CD4-positive, alpha-beta T cell treated with Interleukin-17A for 4 hours (primary cell): ENCODE data around the gene SNX9.
A peak's percentile ranks its signal among the peaks of the same experiment; 100 is the strongest.
"Not testable (repeated sequence)": the region's sequence is repeated elsewhere in the genome, so short reads cannot be mapped to it uniquely, and the experiment has no call there.

Experiments
- DNase-seq: peaks from one replicate; pipeline ENCODE4 v3.0.0-alpha.2; 2020; ENCODE audit warnings: mixed read lengths

Gene SNX9

DNA sequence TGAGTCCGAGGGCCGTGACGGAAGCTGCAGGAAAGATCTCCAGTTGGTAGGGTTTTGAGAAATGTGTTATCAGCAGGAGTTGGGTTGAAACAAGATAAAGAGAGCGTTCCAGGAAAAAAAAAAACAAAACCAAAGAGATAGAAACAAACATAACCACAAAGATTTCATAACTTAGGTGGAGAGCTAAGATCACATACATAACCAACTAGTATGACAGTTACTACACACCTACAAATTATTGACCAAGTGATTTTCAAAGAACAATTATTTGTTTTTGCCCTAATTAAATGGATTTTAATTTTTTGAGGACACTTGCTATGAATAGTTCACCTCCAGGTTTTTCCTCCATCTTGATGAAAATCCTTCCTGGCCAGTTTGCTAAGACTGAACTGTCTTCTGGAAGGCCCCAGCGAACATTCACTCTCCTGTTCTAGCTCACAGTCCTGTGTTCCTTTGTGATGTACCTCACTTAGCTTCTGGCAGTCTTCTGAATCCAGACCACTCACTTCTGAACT, 69.4 kb downstream of the SNX9 start:
- no peak for DNase-seq

DNA sequence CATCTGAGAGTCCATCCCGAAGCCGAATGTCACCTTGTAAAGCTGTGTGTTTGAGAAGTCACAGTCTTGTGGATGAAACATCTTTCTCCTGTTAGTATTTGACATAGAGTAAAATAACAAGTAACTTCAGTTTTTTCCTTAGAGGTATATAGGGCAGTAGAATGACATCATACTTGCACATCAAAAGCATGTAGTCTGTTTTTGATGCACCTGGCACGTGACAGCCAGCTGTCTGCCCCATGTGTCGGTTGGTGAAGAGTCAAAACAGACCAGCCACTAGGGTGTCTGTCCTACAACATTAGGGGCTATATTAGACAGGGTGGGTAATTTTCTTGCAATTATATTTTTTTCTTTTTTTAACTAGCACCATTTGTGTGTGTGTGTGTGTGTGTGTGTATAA, 70.2 kb downstream of the SNX9 start:
- DNase-seq: peak; percentile 60

DNA sequence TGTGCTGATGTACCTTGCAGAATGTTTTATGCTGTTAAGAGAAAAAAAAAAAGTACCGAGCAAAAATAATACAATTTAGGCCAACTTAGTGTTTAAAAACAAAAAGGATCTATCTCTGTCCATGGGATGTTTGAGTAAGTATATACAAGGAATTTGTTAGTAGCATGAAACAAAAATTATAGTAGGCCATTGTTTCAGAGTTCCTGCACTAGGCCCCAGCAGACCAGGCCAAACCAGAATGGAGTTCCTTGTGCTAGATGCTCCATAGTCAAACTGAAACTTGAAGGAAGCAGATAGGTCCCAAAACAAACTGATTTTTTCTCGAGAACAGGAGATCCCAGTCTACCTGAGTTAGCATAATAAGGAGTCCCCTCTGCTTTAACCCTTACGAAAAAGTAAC, 72.5 kb downstream of the SNX9 start:
- no peak for DNase-seq

DNA sequence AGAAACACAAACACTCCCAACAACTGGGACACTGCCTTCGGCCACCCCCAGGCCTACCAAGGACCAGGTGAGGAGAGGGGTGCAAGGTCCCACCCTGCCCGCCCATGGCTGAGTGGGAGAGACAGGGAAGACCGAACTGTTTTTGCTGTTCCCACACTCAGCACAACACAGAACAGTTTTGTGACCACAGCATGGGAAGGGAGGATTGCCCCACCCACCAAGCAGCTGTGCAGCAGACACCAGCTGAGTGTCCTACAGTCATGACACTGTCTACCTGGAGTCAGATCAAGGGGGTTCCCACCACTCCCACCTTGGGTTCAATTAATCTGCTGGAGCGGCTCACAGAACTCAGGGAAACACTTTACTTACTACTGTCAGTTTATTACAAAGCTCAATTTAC, 73.9 kb downstream of the SNX9 start:
- DNase-seq: no peak

DNA sequence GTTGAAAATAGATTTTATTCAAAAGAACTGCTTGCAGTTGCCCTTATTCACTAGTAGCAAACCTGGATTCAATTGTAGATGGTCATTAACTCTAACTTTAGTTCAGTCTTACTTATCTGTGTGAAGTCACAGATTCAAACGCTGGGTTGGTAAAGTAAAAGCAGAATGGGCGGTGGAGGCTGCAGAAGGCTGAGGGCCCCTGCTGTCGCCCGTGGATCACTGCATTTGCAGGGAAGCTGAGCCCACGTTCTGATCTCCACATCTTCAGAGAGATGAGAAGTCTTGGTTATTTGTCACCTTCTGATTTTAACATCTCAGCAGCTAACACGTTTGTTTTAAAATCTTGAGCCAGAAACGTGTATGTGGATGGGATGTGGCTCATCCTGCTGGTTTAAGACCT, 75.1 kb downstream of the SNX9 start:
- DNase-seq: peak; percentile 45

DNA sequence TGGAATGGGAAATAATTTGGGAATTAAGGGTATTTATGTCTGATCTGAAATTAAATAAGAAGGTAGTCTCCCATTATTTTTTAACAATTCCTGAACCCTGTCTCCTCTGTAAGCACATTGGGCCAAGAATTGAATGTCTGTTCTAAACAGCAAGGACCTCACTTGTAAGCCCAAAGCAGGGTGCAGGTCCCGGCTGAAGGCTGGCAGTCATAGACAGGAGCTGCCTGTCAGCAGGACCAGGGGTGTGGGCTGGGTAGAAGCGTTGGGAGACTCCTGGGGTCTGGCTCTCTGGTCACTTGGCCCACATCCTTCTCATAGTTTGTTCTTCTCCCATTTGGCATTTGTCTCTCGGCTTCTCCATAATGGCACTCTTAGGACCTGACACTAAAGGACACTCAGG, 75.6 kb downstream of the SNX9 start:
- DNase-seq: no peak

DNA sequence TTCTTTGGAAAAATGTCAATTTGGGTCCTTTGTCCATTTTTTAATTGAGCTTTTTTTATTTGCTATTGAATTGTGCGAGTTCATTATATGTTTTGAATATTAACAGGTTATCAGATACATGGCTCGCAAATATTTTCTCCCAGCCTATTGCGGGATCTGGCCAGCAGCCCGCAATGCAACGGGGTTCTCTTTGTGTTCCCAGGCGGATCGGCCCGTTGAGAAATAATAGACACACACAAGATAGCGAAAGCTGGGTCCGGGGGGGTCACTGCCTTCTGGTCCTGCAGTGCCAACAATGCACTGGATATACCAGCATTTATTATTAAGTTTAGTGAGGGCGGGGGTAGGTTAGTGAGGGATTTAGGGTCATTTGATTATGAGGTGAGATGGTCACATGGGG, 77.2 kb downstream of the SNX9 start:
- not testable (repeated sequence) for DNase-seq

DNA sequence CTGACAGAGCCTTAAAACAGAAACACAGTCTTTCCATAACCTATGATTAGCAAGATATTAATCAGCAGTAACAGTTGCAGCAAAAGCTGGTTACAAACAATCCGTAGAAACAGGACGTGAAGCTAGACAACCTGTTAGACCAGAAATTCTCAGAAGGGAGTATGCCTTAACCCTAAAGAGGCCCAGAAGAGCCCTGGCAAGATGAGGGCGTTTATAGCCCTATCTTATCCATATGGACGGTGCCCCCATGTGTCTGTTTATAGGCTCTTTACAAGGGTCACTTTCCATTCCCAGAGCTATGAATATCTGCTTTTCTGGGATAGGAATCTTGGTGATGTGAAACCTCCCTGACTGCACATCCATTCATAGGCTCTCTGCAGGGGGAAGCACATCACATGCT, 77.7 kb downstream of the SNX9 start:
- DNase-seq: not testable (repeated sequence)

DNA sequence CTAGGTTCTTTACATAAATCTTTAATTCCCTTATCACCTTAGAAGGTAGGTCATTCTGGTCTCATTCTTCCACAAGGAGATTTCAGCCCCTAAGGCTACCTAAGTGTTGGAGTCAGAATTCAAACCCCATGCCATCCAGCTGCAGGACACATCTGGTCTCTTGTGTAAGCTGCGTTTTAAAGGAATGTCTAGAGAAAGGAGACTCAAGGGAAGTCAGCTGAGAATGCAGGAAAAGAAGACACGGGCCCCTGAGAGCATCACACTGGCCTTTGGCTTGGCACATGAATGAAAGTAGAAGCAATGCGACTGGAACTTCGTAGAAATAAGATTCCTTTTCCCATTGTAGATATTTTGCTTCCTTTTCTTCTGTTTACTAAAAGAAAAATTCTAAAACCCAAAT, 82.0 kb downstream of the SNX9 start:
- no peak for DNase-seq

DNA sequence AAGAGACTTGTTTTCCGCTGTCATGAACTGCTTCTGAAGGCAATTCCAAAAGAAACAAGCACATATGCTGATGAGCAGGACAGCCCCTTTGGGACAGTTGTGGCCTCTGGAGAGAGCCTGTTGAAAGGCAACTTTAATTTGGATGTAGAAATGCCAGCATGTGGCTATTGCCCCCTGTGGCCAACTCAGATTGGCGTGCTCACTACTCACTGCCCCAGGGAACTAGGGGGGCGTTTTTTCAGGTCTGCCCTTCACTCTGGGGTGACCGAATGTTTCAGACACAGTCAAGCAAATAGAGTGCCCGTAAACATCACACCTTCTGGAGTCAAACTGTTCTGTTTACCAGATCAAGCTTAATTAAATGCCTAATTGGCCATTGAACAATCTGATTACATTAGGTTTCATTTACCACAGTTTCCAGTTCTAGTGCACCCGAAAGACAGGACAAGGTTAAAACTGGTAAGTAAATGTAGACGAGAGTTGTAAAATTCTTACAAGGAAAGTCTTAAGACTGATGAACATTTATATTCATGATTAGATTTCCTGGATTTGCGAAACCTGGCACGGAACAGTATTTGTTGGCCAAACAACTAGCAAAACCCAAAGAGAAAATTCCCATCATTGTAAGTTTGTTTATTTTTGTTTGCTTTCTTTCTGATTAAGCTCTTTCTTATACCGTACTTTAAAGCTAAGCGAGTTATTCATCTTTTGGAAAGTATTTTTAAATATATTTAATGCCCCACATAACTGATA, 82.7 kb downstream of the SNX9 start:
- no peak for DNase-seq

DNA sequence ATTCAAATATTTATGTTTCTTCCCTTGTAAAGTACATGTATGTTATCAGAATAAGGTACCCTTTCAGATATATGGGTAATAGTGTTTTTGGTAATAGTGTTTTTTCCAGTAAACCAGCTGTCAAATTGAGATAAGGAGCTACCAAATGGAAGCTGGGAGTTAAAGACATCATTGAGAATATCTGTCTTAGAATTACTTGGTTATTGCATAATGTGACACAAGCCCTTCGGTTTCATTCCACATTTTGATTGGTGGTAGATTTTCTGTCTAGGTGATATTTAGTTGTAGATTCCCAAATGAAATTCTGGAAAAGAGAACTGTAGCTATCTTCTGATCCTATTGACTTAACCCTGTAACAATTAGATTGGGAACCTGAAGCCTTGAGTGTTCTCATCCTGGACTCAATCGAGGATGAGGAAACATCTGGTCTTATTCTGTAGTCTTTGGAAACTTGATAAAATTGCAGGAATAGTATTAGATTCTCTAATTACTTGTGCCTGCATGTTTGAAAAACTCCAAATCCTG, 83.6 kb downstream of the SNX9 start:
- no peak for DNase-seq

DNA sequence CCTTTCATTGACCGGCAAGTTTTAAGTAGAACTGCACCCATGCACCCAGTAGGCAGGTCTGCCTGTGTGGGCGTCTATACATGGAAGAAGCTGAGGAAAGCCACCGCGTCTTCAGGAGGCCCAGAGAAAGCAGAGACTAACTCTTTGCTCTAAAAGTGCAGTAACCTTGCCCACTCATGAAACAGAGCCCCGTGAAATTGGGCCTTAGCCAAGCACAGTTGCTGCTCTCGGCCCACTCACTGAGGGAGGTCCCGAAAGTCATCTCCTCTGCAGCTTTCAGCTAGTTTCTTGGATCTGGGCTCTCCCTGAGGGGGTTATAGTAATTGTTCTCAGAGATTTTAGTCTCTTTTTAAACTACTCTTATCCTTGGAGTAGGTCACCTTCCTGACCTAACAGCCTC, 84.6 kb downstream of the SNX9 start:
- DNase-seq: no peak

DNA sequence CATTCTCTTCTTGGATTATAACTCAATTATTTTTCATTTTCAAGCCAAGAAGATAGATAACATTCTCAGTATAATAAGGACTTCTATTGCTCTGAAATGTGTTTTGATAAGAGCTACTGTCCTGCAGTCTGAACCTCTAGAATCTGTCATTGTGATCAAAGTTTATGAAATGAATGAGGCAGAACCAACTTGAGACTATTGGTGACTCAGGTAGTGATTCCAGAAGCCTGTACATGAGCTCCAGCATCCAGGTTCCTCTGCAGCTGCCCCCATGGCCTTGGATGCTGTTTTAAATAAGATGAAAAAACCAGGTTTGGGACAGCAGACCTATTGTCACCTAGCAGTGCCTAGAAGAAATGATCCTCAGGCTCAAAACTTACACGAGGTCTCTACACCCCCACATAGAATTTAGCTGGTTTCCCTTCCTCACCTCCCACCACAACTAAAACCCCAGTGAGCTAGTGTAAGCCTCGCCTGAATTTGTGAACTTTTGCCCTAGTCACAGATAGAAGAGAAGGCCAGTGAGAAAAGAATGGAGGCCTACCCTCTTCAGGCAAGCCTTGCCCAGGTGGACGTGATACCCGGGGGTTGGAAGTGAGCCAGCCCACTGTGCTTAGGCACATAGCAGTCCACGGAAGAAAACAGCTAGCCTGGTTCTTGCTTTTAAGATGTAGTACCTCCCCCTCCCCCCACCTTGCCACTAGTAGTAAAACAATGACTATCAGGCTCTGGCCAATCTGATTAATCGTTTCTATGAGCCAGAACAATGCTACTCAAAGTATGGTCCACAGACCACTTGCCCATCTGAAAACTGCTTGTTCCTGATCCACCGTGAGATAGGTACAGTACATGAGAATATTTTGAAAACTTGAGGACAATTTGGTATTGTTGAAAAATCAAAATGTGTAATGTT, 85.6 kb downstream of the SNX9 start:
- DNase-seq: no peak

DNA sequence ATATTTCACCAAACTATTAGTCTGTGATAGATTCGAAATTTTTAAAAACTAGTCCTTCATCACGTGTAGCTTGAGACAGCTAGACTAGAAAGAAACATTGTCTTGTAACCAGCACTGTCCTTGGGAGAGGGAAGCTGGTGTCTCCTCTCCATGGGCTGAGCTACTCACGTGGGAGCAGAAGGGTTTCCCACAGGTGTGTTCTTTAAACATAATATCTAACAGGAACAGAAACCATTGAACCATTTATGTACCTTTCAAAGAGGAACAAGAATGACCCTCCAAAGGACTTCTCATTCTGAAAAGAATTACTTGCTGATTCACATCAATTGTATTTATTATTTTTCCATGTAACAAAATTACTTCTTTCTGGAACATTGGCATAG, 86.2 kb downstream of the SNX9 start:
- DNase-seq: no peak

DNA sequence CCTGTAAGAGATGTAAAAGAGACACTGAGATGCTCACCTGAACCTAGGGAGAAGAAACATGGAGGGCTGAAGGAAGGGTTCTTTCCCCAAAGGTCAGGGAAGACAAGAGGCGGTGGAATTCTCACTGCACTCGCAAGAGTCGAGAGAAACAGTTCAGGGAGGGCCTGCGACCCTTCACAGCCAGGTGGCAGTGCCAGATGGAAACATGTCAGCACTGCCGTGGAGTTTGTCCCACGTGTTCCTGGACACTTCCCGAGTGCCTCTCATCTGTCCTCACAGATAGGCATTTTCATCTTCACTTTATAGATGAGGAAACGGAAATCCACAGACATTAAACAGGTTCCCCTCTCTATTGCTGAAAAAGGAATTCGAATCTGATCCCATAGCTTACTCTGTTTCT, 88.2 kb downstream of the SNX9 start:
- DNase-seq: no peak

DNA sequence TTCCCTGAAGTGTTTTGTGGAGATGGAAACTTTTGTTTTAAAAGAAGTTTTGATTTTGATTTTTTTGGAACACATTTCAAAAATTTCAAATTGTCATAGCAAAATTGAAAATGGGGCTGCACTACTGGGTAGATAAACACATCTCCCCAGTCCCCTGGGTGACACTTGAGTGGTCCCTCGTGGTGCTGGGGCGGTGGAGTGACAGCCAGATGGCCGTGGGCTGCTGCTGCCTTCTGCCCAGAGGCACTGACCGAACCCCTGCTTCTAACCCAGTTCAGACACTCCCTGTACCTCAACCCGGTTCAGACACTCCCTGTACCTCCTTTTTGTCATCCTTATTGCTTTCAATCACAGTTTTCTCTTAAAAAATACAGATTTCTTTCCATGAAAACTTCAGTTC, 88.7 kb downstream of the SNX9 start:
- no peak for DNase-seq

DNA sequence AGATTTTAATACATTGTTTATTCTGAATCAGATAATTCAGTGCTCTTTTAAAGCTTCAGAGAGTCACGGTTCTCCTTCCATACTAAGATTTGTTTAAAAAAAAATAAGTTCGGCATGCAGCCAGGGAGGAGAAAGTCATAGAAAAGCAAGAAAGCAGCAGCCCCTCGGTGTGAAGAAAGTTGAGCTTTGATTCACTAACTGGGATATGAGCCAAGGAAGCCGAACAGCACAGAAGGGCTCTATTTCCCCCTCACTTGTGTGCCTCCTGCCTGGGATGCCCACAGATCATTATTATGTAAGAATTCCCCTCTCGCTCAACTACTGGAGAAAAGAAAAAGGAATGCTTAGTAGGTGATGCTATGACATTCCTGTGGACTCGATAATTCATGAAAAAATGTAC, 89.3 kb downstream of the SNX9 start:
- DNase-seq: no peak

DNA sequence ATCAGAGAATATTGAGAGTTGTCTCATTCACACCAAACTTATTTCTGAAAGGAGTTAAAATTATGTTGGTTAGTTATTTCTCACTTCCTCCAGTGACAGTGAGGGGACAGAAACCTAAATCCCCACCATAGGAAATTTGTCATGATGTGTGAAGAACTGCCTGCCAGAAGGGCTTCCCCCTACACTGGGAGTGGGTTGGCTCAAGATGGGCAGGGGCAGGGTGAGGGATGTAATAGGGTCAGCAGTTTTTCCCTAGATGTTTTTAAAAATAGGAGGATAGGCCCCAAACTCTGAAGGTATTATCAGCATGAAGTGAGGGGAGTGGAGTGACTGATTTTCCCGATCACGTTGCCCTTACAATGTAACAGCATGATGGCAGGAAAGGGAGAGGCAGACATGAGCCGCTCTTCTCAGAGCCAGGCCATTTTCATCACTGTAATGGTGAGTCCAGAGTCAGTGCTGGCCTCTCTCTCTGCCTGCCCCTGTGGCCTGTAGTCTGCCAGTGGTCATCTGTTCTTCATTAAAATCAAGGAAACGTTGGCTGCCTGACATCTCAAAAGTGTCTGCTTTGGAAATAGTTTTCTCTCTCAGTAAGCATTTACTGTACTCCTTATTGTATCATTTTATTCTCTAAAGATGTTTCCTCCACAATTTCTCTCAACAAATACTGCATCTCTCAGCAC, 98.8 kb downstream of the SNX9 start:
- DNase-seq: no peak

DNA sequence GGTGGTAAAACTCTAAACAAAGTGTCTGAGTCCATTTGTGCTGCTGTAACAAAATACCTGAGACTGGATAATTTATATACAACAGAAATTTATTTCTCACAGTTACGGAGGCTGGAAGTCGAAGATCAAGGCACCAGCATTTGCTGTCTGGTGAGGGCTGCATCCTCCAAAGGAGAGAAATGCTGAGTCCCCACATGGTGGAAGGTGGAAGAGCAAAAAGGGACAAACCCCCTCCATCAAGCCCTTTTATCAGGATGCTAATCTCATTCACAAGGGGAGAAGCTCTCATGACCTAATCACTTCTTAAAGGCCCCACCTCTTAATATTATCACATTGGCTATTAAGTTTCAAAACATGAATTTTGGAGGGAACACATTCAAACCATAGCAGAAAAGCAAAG, 102.7 kb downstream of the SNX9 start:
- no peak for DNase-seq

DNA sequence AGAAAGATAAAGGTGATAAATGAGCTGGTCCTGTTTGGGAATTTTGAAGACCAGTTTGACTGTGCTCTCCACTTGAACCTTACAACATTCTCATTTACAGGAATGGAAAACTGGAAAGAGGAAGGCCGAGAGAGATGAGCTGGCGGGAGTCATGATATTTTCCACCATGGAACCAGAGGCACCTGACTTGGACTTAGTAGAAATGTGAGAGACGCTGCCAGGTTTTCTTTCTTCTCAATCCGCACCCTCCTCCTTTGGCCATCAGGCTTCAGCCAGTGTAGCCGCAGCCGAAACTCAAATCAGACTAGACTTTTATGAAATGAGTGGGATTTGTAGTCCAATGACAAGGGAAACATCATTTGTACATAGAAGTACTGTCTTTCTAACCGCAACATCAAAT, 104.0 kb downstream of the SNX9 start:
- no peak for DNase-seq

DNA sequence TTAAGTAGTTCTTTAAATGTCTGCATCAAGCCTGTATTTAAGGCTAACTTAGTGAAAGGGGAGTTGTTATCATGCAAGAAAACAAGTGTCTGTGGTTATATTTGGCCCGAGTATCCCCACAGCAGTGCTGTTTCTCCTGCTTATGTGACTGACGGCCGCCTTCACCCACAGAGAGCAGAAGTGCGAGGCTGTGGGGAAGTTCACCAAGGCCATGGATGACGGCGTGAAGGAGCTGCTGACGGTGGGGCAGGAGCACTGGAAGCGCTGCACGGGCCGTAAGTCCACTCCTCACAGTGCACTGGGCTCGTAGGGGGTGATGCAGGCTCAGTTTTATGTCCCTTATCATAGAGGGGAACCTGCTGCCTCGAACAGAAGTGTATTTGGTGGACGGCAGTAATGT, 105.4 kb downstream of the SNX9 start:
- DNase-seq: no peak

DNA sequence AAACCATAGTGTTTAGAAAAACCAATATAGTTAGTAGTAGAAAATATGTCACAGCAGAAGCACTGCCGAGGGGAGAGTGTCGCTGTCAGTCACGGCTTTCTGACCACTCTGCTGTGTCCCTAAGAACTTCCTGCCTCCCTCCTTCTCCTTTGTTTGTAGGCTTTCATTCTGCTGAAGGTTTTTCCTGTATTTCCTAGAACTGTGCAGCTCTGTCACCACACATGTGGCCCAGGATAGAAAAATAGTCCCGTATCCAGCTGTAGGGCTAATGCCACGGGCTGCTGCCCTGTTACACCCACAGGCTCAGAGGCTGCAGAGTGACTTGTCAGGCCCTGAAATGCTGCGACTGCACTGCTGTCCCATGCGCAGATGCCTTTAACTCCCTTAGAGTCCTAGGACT, 106.0 kb downstream of the SNX9 start:
- DNase-seq: no peak

DNA sequence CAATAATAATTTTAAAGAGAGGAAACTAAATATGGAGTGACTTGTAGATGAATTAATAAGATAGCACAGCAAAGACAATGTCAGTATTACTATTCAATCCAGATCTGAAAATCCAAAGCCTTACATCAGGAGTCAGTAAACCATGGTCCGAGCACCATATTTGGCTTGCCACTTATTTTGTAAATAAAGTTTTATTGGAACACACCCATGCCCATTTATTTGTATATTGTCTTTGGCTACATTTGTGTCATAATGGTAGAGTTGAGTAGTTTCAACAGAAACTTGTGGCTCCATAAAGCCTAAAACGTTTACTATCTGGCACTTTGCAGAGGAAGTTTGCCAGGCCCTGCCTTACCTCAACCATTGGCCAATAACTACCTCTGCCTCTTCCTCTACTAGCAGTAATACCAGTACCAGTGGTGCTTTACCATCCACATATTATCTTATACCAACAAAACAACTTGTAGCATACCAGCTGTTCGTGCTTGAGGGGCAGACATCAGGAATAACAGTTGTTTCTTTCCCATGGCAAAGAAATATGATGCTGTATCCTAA, 106.8 kb downstream of the SNX9 start:
- no peak for DNase-seq
